Coronary artery (tissue), 2 donors: ENCODE results near the gene EHD4.

Experiments used
- DNase-seq: peaks from one replicate; pipeline ENCODE4 v3.0.0-alpha.2; 2017; ENCODE audit warnings: low spot score
- H3K27ac ChIP-seq, 2 donors: fragments of 200-600 bp; sonication (generic); one replicate each; pipeline ENCODE4 v1.5.1; 2016 to 2019
- H3K4me3 ChIP-seq: fragments of 200-600 bp; sonication (generic); 2 replicates; pipeline ENCODE4 v1.5.1; 2016; ENCODE audit warnings: mild to moderate bottlenecking, moderate library complexity
- TF ChIP-seq, protein P1 (sequence below): fragments of 200-600 bp; sonication (generic); IDR thresholded peaks from one replicate; pipeline ENCODE4 v1.5.1; 2019; ENCODE audit warnings: antibody characterized with exemption

EHD4 gene

GRCh38 chr15:41865490-41866055 is 106.8 kb downstream of the EHD4 start:
- no peak for DNase-seq
- H3K27ac ChIP-seq, result no peak overlapping the region
- H3K4me3 ChIP-seq, result no peak overlapping the region
- TF ChIP-seq, protein P1, sequence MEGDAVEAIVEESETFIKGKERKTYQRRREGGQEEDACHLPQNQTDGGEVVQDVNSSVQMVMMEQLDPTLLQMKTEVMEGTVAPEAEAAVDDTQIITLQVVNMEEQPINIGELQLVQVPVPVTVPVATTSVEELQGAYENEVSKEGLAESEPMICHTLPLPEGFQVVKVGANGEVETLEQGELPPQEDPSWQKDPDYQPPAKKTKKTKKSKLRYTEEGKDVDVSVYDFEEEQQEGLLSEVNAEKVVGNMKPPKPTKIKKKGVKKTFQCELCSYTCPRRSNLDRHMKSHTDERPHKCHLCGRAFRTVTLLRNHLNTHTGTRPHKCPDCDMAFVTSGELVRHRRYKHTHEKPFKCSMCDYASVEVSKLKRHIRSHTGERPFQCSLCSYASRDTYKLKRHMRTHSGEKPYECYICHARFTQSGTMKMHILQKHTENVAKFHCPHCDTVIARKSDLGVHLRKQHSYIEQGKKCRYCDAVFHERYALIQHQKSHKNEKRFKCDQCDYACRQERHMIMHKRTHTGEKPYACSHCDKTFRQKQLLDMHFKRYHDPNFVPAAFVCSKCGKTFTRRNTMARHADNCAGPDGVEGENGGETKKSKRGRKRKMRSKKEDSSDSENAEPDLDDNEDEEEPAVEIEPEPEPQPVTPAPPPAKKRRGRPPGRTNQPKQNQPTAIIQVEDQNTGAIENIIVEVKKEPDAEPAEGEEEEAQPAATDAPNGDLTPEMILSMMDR, result no peak

DNA sequence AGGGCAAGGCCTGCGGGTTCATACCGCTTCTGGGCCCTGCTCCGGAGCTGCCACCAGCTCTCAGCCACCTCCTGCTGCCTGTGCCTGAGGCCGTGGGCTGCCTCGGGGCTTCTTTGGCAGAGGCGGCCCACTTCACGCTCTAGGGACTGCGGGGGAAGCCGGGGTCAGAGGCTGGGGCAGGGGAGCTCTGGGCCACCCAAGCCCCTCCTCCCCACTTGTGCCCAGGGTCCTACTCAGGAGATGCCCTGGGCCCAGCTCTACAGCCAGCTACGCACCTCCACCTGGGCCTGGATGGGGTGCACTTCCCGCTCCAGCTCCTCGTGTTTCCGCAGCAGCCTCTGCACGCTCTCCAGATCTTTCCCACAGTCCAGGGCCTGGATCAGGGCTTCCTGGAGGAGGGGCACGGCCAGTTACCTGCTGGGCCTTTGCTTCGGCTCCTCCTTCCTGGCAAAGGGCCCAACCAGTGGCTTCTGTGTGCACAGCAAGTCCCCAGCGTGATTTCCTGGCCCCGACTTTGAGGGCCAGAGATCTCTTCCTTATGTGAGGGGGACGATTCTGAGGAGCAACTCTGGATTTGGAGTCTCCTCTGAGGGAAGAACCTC is 109.7 kb downstream of the EHD4 start:
- H3K27ac ChIP-seq, result no peak overlapping the region
- TF ChIP-seq, protein P1, result no peak
- DNase-seq, result no peak
- no peak overlapping the region for H3K4me3 ChIP-seq

DNA sequence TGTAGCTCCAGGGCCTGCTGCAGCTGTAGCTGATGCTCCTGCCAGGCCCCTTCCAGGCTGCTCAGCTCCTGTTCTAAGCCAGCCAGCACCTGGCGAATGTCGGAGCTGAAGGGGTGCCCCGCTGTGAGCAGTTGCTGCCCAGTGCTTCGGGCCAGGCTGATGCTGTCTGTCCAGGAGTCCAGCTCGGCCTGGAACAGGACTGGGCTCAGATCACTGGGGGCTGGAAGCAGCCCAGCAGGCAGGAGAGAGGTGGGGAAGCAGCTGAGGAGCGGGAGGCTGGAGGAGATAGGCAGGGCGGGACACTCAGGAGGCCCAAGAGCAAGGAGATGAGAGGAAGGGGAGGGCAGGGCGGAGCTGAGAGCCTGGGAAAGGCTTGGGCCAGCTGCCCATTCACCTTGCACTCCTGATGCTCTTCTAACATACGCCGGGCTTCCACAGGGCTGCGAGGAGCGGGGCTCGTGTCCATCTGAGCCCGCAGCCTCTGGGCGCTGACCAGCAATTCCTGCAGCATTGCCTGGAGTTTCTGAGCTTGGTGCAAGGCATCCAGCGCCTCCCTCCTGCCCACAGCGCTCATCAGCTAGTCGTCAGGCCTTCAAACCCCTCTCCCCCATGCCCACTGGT is 110.5 kb downstream of the EHD4 start:
- TF ChIP-seq, protein P1, result no peak

DNA sequence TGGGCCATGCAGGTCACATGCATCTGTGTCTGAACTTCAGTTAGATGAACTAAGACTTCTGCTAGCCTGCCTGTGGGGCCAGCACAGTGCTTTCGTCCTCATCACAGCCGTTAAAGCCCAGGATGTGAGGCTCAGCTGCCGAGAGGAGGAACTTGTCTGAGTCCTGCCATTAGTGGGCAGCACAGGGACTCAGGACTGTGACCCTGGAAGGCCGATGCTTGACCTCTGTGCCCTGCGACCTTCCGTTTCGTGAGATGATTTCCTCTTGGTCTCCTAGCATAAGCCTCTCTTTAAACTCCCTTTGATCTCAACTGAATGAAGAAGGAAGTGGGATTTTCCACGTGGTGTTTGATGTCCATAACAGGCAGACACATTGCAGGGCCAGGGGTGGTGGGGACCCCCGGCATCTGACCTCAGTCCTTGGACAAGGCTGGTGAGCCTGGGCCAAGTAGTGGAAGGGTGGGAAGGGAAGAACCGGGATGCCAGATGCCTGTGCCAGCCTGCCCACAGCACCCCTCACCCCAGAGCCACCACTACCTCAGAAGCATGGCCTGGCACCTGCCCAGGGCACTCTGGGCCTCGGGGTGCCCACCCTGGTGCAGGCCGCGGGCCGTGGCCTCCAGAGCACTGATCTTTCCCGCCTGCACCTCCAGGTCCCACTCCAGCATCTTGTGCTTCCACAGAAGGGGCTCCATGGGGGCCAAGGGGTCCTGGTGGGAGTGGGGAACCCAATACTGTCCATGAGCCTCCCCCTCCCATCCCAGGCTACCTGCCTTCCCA is 112.1 kb downstream of the EHD4 start:
- TF ChIP-seq, protein P1, result no peak
- no peak overlapping the region for H3K4me3 ChIP-seq
- no peak for DNase-seq
- H3K27ac ChIP-seq, result no peak overlapping the region

More for the DNA sequence above, 110.5 kb downstream of the EHD4 start:
- Histone ChIP-seq H3K27ac (no peak overlapping the region), H3K4me3 (no peak overlapping the region)
- DNase-seq, result no peak

DNA sequence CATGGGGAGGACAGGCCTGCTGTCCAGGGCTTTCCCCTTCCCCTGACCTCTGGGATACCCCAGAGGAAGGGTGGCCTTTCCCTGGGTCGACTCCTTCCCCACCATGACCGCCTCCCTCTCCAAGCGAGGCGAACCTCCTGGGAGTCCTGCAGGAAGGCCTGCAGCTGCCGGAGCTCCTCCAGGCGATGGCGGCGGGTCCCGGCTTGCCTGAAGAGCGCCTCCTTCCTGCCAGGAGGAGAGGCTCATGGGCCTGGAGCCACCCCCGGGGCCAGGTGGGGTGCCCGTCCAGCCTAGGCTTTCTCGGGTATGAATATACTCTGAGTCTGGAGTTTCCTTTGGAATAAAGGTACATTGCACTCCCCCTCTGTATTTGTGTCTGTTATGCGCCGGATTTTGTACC is 113.6 kb downstream of the EHD4 start:
- Histone ChIP-seq H3K27ac (no peak overlapping the region), H3K4me3 (no peak overlapping the region)
- no peak for DNase-seq
- TF ChIP-seq, protein P1, result no peak

- TF ChIP-seq, protein P1, result no peak
- Histone ChIP-seq H3K4me3 (no peak overlapping the region), H3K27ac (no peak overlapping the region)
- no peak for DNase-seq
These were observed 115.0 kb downstream of the EHD4 start for GRCh38 chr15:41857316-41857715.
